Putamen (tissue), 1 donor: ENCODE data around the gene GLOD4.
"Not testable (repeated sequence)": the region's sequence is repeated elsewhere in the genome, so short reads cannot be mapped to it uniquely, and the experiment has no call there.

Experiments
- DNase-seq: peaks from one replicate; pipeline ENCODE4 v3.0.0-alpha.2; 2016; ENCODE audit warnings: low spot score

GLOD4 gene, protein sequence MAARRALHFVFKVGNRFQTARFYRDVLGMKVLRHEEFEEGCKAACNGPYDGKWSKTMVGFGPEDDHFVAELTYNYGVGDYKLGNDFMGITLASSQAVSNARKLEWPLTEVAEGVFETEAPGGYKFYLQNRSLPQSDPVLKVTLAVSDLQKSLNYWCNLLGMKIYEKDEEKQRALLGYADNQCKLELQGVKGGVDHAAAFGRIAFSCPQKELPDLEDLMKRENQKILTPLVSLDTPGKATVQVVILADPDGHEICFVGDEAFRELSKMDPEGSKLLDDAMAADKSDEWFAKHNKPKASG

DNA sequence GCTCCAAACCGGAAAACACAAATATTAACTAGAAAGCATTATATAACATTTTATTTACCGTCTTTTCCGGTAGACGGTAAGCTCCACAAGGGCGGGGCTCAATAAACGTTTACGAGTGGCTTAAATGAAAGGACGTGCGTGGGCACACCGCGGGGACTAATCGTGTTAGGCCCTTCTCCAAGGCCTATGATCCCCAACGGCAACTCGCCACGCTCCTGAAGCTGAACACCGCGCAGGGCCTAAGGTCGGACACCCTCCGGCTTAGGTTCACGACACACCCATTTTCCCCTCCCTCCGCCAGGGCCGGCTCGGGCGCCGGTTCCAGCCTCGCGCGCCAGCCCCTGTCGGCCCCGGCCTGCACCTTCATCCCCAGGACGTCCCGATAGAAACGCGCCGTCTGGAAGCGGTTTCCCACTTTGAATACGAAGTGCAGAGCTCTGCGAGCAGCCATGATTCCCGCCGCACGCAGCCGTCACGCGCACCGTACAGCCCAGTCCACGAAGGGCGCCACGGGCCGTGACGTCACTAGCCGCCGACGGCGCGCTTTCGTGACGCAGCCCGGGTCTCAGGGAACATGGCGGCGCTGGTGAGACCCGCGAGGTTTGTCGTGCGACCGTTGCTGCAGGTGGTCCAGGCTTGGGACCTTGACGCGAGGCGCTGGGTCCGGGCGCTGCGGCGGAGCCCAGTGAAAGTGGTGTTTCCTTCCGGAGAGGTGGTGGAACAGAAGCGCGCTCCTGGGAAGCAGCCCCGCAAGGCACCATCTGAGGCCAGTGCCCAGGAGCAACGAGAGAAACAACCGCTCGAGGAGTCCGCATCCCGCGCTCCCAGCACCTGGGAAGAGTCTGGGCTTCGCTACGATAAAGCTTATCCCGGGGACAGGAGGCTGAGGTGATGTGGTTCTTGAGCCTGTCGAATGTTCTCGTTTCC, at the start of gene GLOD4, which contains the start of gene MRM3:
Gene GLOD4, minus strand, starts transcription at position 476 of the 927 bp plus-strand sequence. Its CDS starts 25 bp downstream, at position 451.
Gene MRM3, plus strand, starts transcription at position 549 of the 927 bp plus-strand sequence. Its CDS starts 26 bp downstream, at position 575.
- peak; percentile 87 for DNase-seq

DNA sequence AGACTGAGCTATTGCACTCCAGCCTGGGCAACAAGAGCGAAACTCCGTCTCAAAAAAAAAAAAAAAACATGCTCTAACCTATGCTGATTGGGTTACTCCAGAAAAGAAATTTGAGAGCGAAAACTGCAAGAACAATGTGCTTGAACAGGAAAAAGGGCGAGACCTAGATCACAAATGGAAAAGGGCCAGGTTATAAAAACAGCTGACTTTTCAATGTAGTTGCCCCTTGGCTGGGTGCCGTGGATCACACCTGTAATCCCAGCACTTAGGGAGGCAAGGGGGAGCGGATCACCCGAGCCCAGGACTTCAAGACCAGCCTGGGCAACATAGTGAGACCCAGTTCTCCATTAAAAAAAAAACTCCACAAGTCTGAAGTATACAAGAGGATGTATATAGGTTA, 48.9 kb upstream of the GLOD4 start:
- no peak for DNase-seq

DNA sequence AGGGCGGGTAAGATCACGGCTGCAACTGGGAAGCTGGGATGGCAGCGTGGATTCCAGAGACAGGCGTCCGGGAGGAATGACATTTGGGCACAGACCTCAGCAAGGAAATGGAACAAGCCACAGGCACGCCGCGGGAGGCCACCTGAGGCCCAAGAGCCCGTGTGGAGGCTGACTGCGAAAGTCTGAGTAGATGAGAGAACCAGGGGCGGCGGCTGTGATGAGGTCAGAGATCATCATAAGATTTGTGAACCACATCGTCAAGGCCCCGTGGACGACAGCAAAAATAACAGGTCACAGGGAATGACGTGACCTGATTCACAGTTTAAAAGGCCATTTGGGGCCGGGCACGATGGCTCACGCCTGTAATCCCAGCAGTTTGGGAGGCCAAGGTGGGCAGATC, 48.3 kb upstream of the GLOD4 start:
- no peak for DNase-seq

DNA sequence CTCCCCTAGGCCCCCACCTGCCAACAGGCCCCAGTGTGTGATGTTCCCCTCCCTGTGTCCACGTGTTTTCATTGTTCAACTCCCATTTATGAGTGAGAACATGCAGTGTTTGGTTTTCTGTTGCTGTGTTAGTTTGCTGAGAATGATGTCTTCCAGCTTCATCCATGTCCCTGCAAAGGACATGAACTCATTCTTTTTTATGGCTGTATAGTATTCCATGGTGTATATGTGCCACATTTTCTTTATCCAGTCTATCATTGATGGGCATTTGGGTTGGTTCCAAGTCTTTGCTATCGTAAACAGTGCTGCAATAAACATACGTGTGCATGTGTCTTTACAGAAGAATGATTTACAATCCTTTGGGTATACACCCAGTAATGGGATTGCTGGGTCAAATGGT, 47.5 kb upstream of the GLOD4 start:
- DNase-seq, result not testable (repeated sequence)

DNA sequence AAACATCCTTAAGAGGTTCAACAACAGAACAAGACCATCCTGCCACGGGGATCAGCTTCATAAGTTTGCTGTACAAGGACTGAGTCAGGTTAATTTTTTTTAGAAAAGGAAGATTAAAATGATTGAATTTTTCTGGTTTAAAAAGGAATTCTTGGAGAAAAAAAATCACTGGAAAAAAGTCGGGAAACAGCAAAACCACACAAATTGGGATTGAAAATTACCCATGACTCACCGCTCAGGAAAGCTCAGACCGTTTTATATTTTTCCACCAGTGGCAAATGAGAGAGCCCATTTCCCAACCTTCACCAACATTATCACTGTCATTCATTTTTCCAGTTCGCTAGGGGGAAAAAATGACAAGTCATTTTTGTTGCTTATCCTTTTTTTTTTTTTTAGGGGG, 46.7 kb upstream of the GLOD4 start:
- DNase-seq, result no peak

DNA sequence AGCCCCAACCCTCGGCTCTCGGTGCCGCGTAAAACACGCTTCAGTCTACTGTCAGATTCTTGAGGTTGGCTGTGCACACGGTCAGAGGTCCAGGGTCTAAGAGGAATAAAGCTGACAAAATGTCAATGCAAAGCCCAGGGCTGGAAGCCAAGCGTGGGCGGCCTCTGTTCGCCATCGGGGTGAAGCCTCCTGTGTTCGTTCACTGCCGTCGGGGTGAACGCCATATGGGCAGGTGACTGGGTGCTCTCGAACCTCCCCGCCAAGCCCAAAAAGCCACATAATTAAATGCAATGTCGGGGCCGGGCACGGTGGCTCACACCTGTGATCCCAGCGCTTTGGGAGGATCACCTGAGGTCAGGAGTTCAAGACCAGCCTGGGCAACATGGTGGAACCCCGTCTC, 44.7 kb upstream of the GLOD4 start:
- no peak for DNase-seq

DNA sequence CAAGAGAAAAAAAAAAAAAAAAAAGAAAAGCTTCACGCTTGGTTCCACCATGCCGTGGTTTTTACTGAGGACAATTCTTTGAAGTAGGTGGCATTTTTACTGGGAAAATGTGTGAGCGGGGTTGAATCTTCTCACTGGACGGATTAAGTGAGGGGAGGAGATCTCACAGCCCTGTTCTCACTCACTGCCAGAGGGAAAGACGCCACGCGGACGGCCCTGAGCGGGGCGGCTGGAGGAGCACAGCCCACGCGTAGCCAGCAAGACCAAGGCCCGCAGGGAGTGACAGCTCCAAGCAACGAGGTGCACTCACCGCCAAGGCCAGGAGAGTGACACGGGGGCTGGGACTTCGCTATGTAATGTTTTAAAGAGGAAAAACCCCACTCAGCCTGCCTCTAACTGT, 43.1 kb upstream of the GLOD4 start:
- no peak for DNase-seq

DNA sequence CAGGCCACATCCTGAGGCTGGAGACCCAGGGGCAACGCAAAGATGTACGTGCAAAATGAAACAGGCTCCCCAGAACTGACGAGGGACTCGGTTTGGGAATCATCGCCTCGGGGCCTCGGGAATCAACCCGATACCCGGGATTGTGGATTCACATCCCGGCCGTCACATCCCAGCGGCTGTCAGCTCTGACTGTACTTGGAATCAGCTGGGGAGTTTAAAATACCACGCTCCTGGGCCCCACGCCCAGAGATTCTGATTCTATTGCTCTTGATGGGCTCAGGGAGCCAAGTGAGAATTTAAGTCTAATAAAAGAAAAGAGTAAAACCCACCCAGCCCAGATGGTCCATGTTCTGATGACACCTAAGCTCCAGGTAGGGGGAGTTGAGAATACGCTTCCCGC, 42.3 kb upstream of the GLOD4 start:
- DNase-seq, result no peak

DNA sequence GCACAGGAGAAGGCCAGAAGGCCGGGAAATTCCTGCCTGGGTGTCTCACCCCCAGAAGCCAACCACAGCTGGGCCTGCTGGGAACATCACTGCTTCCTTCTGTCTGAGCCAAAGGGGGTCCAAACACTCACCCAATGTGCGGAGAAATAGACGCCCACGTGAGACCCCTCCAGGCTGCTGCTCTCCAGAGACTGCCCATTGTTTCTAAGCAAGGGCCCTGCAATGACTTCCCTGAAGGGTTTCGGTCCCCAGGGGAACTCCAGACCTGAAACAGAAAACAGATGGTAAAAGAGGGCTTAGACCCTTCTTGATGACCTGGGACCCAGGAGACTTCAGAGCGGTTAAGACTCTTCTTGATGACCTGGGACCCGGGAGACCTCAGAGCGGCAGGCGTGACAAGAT, 41.4 kb upstream of the GLOD4 start:
- DNase-seq, result no peak

DNA sequence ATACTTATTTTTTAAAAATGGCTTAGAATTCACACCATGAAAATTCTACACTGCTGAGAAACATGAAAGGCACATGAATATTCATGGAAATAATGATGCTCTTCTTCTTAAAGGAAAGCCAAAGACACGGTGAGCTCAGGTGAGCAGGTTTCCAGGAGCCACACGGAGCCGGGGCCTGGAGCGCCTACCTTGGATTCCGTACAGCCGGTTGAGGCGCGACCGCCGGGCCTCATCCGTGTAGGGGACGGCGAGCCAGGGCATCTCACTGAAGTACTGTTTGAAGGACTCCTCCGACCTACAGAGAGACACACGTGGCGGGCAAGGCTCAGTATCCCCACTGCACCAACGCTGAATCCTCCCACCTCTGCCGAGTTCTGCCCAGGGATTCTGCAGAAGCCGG, 37.2 kb upstream of the GLOD4 start:
- DNase-seq, result no peak

DNA sequence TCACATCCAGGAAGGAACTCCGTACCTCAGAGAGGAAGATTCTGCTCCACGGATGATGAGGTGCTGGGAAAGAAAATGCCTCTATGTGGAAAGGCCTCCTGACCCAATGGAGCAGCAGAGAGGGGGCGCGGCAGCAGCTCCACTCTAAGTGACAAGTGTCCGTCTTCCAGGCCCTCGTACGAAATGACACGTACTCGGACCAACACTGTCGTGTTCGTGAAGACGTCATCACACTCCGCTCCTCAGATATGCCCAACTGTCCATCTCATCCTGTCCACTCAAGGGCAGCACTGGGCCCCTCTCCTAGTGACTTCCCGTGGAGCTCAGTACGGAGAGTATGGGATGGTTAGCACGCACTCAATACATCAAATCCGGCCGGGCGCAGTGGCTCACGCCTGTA, 32.3 kb upstream of the GLOD4 start:
- DNase-seq, result no peak

DNA sequence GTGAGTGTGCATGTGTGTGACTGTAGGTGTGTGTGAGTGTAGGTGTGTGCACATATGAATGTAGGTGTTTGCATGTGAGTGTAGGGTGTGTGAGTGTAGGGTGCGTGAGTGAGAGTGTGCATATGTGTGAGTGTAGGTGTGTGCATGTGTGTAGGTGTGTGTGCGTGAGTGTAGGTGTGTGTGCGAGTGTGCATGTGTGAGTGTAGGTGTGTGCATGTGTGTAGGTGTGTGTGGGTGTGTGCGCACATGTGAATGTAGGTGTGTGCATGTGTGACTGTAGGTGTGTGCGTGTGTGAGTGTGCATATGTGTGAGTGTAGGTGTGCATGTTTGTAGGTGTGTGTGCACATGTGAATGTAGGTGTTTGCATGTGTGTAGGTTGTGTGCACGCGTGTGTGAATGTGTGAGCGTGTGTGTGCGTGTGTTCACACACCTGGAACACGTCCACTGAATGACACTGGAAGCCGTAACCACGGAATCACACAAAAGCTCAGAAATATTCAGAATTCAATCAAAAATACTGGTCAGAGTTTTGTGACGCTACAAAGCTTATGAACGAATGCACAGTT, 30.6 kb upstream of the GLOD4 start:
- DNase-seq, result no peak

DNA sequence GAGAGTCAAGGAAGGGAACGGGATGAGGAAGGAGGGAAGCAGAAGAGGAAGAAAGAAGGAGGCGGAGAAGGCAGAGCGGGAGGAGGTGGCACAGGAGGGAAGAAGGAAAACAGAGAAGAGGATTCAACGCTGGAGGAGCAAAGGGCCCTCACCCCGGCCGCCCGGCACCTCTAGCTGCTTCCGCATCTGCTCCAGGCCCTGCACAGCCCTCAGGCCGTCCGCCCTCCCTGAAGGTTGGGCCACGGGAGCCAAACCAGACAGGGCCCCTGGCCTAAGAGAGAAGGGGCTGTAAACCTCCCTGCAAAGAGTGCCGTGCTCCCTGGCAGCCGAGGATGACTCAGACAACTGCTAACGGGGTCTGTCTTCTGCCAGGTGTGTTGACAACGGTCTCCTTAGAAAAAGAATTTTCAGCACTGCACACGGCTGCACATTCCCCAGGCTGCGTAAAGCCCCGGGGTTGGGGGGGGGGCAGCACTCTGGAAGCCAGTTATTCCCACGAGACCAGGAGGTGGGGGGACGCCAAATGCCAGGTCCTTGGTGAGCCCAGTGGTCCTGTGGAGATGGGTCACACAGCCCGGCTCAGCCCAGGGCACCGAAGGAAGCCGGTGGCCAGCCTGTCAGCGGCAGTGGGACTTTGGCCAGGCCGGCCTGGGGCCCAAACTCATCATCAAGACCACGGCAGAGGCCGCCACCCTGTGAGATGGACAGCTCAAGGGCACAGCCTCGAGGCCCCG, 29.1 kb upstream of the GLOD4 start:
- DNase-seq, result no peak

DNA sequence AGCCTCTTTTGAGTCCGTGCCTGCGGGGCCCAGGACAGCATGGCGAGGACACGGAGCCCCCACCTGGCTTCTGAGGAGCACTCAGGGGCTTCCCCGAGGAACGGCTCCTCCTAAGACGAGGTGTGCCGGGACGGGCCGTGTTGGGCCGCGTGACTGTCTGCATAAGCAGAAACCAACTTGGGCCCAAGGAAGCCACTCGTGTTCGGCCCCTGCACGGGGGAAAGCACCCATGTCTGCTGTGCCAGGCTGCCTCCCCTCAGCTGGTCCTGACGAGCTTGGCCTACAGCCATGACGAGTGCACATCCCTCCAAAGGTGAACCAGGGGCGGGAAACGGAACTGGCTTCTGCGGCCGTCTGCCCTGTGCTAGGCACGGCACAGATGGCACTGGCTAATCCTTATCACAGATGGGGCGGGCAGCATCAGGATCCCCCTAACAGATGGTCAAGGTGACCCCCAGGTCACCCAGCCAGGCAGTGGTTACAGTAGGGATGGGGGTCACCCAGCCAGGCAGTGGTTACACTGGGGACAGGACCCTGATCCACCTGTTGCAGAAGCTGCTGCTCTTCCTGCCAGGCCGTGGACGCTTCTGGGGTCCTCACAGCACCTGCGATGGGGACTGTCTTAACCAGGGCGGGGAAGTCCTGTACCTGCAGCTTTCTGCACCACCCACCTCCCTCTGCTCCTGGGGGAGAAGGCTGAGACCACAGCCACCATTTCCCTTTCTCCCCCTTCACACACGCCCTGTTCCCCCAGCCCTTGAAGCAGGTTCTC, 25.6 kb upstream of the GLOD4 start:
- DNase-seq, result no peak

DNA sequence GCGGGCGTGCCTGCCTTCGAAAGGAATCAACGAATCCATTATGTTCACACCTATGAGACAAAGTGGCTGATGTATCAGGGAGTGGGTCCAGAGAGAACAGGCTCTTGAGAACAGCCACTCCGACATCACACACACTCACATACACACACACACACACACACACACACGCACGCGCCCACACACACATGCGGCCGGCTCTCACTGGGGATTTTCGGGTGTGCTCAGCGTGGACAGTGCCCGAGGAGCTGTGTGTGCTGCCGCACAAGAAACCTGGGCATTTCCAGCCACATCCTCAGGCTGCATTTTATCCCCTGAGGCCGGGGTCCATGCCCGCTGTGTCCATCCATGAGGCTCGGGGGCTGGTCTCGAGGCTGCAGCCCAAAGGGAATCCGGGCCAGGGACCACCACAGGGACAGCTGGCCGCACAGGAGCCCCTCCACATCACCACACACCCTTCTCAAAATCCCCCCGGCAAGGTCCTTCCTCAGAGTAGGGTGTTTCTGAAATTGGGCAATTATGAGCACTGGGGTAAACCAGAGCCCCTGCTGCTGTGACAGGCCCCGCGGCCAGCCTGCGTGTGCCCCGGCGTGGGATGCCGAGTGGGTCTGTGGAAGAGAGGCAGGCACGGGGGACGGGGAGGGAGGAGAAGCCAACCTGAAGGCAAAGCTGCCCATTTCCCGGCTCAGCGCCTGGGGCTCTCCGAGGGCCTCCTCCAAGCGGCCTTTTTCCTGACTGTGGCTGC, 24.9 kb upstream of the GLOD4 start:
- DNase-seq, result no peak

DNA sequence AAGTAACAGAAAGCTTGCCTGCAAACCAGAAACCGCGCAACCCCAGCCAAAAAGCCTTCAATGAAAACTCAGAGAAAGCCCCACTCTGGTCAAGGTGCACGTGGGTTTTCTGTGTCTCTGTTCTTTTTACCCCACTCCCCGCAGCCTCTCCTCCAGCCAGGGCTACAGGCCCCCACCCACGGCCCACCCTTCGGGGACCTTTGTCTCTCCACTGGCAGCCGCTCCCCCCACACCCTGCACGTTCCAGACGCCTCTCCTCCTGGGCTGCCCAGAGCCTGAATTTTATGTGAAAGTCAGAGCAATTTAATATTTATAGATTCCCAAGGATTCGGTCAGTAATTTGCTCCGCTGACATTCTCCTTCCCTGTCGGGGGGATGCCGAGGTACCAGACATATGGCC, 24.3 kb upstream of the GLOD4 start:
- no peak for DNase-seq

DNA sequence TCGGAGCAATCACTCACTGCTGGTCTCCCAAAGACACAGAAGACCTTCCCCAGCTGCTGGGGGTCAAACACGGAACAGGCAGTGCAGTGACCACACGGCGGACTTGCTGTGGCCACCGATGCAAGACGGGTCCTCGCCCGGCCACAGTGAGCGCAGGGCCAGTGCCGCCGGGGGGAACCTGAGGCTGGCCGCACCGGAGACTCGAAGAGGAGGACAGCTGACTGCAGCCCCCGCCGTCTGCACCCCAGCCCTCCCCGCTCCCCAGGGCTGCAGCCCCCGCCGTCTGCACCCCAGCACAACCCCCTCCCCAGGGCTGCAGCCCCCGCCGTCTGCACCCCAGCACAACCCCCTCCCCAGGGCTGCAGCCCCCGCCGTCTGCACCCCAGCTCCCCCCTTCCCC, 23.8 kb upstream of the GLOD4 start:
- not testable (repeated sequence) for DNase-seq

DNA sequence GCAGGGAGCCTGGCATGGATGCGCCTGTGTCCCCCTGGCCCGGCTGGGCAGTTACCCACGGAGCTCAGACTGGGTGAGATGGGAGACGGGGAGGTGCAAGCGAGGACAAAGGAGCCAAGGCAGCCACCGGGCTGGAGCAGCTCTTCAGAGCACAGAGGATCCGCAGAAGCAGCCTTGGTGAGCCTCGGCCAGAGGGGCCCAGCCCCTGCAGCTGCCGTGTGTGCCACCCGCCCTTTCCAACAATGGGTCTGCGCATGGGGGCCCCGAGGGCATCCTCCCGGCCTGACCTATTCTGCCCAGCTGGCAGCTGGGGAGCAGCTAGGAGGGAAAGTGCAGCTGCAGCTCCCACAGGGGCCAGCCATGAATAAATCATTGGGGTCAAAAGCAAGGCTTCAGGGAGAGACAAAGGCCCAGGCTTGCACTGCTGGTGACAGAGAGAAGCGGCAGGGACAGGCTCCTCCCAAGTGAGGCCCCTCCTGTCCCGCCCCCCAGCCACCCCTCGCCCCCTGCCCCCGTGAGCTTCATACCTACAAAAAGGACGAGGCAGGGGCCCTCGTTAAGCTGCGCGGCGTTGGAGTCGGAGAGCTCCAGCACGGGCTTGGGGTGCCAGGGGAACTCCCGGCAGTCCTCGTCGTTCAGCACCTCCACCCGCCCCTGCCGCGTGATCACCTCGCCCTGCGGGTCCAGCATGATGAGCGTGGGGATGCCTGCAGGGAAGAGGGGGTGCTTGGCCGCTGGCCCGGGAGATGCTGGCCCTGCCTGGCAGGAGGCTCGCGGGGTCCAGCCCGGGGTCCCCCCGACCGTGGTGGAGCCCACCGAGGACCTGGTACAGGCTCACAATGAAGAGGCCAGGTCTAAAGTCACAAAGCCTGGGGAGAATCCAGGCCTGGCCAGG, 22.7 kb upstream of the GLOD4 start:
- no peak for DNase-seq
